Ishikawa (cell line): ENCODE data around the gene CTLA4.

Source experiments
- CEBPB ChIP-seq: IDR thresholded peaks from 2 replicates; pipeline ENCODE4 v1.6.1; 2012
- EGR1 ChIP-seq: IDR thresholded peaks from 2 replicates; pipeline ENCODE4 v1.6.1; 2012
- EP300 ChIP-seq: IDR thresholded peaks from 2 replicates; pipeline ENCODE4 v1.6.1; 2012; ENCODE audit warnings: borderline replicate concordance
- FOXM1 ChIP-seq: IDR thresholded peaks from 2 replicates; pipeline ENCODE4 v1.6.1; 2012; ENCODE audit warnings: low read depth, borderline replicate concordance
- NFIC ChIP-seq: IDR thresholded peaks from 2 replicates; pipeline ENCODE4 v1.6.1; 2012
- RAD21 ChIP-seq: IDR thresholded peaks from 2 replicates; pipeline ENCODE4 v1.6.1; 2012; ENCODE audit warnings: low read depth
- TAF1 ChIP-seq: IDR thresholded peaks from 2 replicates; pipeline ENCODE4 v1.6.1; 2012; ENCODE audit warnings: low read depth, mild to moderate bottlenecking
- TCF12 ChIP-seq: IDR thresholded peaks from 2 replicates; pipeline ENCODE4 v1.6.1; 2012; ENCODE audit warnings: low read depth
- TEAD4 ChIP-seq: IDR thresholded peaks from 2 replicates; pipeline ENCODE4 v1.6.1; 2012
- USF1 ChIP-seq: IDR thresholded peaks from 2 replicates; pipeline ENCODE4 v1.6.1; 2012
- YY1 ChIP-seq: IDR thresholded peaks from 2 replicates; pipeline ENCODE4 v1.6.1; 2012; ENCODE audit warnings: low read depth
- ZBTB7A ChIP-seq: IDR thresholded peaks from 2 replicates; pipeline ENCODE4 v1.6.1; 2012; ENCODE audit warnings: low read depth
- TF ChIP-seq, protein P1 (sequence below): IDR thresholded peaks from 2 replicates; pipeline ENCODE4 v1.6.1; 2012; ENCODE audit warnings: low read depth, mild to moderate bottlenecking
- TF ChIP-seq, protein P2 (sequence below): IDR thresholded peaks from 2 replicates; pipeline ENCODE4 v1.6.1; 2012

DNA sequence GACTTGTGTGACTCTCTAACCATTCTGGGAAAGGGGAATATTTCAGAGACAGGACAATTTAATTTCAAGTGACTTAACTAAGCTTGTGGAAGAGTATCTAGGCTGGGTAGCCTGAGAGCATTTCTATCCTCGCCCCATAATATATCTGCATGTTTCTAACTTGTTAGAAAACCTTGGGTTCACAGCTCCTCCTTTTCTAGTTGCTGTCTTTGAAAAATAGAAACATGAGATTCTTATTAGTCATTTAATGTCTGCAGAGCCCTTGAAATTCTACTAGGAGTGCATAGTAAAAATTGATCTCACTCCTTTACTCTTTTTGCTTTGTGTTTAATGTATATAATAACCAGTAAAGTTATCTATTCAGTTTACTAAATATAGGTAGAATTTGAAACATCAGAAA, 22.4 kb downstream of the CTLA4 start:
- TF ChIP-seq YY1 = no peak
- no peak for TF ChIP-seq TAF1
- TF ChIP-seq CEBPB = no peak
- TF ChIP-seq RAD21 = no peak
- TF ChIP-seq, protein P1, sequence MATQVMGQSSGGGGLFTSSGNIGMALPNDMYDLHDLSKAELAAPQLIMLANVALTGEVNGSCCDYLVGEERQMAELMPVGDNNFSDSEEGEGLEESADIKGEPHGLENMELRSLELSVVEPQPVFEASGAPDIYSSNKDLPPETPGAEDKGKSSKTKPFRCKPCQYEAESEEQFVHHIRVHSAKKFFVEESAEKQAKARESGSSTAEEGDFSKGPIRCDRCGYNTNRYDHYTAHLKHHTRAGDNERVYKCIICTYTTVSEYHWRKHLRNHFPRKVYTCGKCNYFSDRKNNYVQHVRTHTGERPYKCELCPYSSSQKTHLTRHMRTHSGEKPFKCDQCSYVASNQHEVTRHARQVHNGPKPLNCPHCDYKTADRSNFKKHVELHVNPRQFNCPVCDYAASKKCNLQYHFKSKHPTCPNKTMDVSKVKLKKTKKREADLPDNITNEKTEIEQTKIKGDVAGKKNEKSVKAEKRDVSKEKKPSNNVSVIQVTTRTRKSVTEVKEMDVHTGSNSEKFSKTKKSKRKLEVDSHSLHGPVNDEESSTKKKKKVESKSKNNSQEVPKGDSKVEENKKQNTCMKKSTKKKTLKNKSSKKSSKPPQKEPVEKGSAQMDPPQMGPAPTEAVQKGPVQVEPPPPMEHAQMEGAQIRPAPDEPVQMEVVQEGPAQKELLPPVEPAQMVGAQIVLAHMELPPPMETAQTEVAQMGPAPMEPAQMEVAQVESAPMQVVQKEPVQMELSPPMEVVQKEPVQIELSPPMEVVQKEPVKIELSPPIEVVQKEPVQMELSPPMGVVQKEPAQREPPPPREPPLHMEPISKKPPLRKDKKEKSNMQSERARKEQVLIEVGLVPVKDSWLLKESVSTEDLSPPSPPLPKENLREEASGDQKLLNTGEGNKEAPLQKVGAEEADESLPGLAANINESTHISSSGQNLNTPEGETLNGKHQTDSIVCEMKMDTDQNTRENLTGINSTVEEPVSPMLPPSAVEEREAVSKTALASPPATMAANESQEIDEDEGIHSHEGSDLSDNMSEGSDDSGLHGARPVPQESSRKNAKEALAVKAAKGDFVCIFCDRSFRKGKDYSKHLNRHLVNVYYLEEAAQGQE = no peak
- no peak for TF ChIP-seq USF1
- no peak for TF ChIP-seq EP300
- TF ChIP-seq, protein P2, sequence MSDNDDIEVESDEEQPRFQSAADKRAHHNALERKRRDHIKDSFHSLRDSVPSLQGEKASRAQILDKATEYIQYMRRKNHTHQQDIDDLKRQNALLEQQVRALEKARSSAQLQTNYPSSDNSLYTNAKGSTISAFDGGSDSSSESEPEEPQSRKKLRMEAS = no peak
- no peak for TF ChIP-seq NFIC
- TF ChIP-seq TEAD4 = no peak
- no peak for TF ChIP-seq ZBTB7A
- TF ChIP-seq FOXM1 = no peak
- no peak for TF ChIP-seq TCF12
- TF ChIP-seq EGR1 = no peak
